Hepatocyte (in vitro differentiated cells): ENCODE data around the gene ARMC8. TPM values are rescaled to one million over a fixed set of nuclear protein-coding genes. Genes with fewer than 3 reads are reported as not detected.

Experiments
- DNase-seq: peaks from one replicate; pipeline ENCODE4 v3.0.0-alpha.2; 2016; ENCODE audit warnings: low spot score
- H2AFZ ChIP-seq: fragments of 200-600 bp; sonication (generic); 2 replicates; pipeline ENCODE4 v1.6.0; 2016; ENCODE audit warnings: antibody characterized with exemption, mild to moderate bottlenecking
- H3K27ac ChIP-seq: fragments of 200-600 bp; sonication (generic); 2 replicates; pipeline ENCODE4 v1.5.1; 2016; ENCODE audit warnings: mild to moderate bottlenecking
- H3K27me3 ChIP-seq: fragments of 200-600 bp; sonication (generic); 2 replicates; pipeline ENCODE4 v1.6.1; 2016
- H3K36me3 ChIP-seq: fragments of 200-600 bp; sonication (generic); replicated peaks from 2 replicates; pipeline ENCODE4 v1.5.1; 2016; ENCODE audit warnings: low read depth; ENCODE audit not compliant: insufficient read depth
- H3K4me1 ChIP-seq: fragments of 200-600 bp; sonication (generic); 2 replicates; pipeline ENCODE4 v1.5.1; 2016; ENCODE audit warnings: mild to moderate bottlenecking, moderate library complexity; ENCODE audit not compliant: insufficient read depth
- H3K4me2 ChIP-seq: fragments of 200-600 bp; sonication (generic); 2 replicates; pipeline ENCODE4 v1.6.0; 2016
- H3K4me3 ChIP-seq: fragments of 200-600 bp; sonication (generic); 2 replicates; pipeline ENCODE4 v1.5.1; 2016; ENCODE audit warnings: mild to moderate bottlenecking
- H3K79me2 ChIP-seq: fragments of 200-600 bp; sonication (generic); 2 replicates; pipeline ENCODE4 v1.6.0; 2017; ENCODE audit warnings: mild to moderate bottlenecking
- H3K9me2 ChIP-seq: fragments of 200-600 bp; sonication (generic); replicated peaks from 2 replicates; pipeline ENCODE4 v1.6.0; 2017; ENCODE audit warnings: mild to moderate bottlenecking; ENCODE audit not compliant: insufficient read depth
- H3K9me3 ChIP-seq: fragments of 200-600 bp; sonication (generic); 2 replicates; pipeline ENCODE4 v1.5.1; 2016; ENCODE audit warnings: low read depth, mild to moderate bottlenecking
- H4K20me1 ChIP-seq: fragments of 200-600 bp; sonication (generic); 2 replicates; pipeline ENCODE4 v1.6.0; 2016; ENCODE audit warnings: mild to moderate bottlenecking; ENCODE audit not compliant: insufficient read depth, poor library complexity, severe bottlenecking
- EZH2 ChIP-seq: fragments of 200-600 bp; sonication (generic); IDR thresholded peaks from 2 replicates; pipeline ENCODE4 v1.6.1; 2016; ENCODE audit warnings: antibody characterized with exemption, mild to moderate bottlenecking, borderline replicate concordance
- EZH2phosphoT487 ChIP-seq: fragments of 200-600 bp; sonication (generic); IDR thresholded peaks from one replicate; pipeline ENCODE4 v1.6.1; 2018; ENCODE audit warnings: antibody characterized with exemption, mild to moderate bottlenecking, low read depth, moderate library complexity; ENCODE audit not compliant: unreplicated experiment, severe bottlenecking
- WGBS: methylation state at CpG from one replicate; pipeline ENCODE4 v1.1.6; 2016; ENCODE audit warnings: low lambda C conversion rate; ENCODE audit errors: missing lambda C conversion rate; 5-methylcytosine and 5-hydroxymethylcytosine counted together
- polyA plus RNA-seq: library from polyadenylated mRNA; unstranded; fragments of >200 nt; fragmentation: Nextera tagmentation; extraction: Ambion mirVana; gene quantifications from 2 replicates; pipeline ENCODE4 v1.2.1, GENCODE V29; 2016
- total RNA-seq: library from RNA; depleted of rRNA; stranded (reverse); fragments of >200 nt; gene quantifications from 2 replicates; pipeline ENCODE4 v1.2.3, GENCODE V29; 2014
- TF ChIP-seq, protein P1 (sequence below): fragments of 200-600 bp; sonication (generic); IDR thresholded peaks from 2 replicates; pipeline ENCODE4 v1.5.1; 2016; ENCODE audit warnings: antibody characterized with exemption, mild to moderate bottlenecking; ENCODE audit not compliant: poor library complexity

ARMC8 gene
- total and polyA plus RNA-seq, 2 experiments from 2014 or later, result 46.4 to 52.4 TPM

DNA sequence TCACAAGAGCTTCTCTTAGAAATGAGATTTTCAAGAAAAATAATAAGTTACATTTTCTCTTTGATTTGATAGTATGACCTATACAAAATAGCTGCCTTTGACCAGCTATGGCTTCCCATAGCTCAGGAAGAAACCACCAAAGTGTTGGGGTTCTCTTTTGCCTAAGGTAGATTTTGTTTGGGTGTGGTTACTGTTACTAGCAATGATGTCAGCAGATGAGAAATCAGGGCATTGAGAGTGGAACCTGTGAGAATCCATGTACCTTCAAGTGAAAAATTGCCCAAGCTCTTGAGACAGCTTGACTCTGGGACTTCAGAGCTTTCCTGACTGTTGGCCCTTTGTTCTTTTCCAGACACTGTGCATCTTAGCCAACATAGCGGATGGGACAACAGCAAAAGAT lies 97.0 kb downstream of the ARMC8 start:
- H3K79me2 ChIP-seq, result no peaks in the 10 kb centered on the region
- 92% methylated on average over 1 of the region's 1 CpG for WGBS
- H3K9me2 ChIP-seq, result no peaks in the 10 kb centered on the region
- H3K4me3 ChIP-seq, result no peak overlapping the region
- no peak overlapping the region for H3K27ac ChIP-seq
- DNase-seq, result no peak
- H3K27me3 ChIP-seq, result no peaks in the 10 kb centered on the region
- H4K20me1 ChIP-seq, result no peaks in the 10 kb centered on the region
- no peak for TF ChIP-seq EZH2
- TF ChIP-seq, protein P1, sequence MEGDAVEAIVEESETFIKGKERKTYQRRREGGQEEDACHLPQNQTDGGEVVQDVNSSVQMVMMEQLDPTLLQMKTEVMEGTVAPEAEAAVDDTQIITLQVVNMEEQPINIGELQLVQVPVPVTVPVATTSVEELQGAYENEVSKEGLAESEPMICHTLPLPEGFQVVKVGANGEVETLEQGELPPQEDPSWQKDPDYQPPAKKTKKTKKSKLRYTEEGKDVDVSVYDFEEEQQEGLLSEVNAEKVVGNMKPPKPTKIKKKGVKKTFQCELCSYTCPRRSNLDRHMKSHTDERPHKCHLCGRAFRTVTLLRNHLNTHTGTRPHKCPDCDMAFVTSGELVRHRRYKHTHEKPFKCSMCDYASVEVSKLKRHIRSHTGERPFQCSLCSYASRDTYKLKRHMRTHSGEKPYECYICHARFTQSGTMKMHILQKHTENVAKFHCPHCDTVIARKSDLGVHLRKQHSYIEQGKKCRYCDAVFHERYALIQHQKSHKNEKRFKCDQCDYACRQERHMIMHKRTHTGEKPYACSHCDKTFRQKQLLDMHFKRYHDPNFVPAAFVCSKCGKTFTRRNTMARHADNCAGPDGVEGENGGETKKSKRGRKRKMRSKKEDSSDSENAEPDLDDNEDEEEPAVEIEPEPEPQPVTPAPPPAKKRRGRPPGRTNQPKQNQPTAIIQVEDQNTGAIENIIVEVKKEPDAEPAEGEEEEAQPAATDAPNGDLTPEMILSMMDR, result no peak
- no peaks in the 10 kb centered on the region for H3K9me3 ChIP-seq
- H2AFZ ChIP-seq, result no peak overlapping the region
- H3K36me3 ChIP-seq, result no peaks in the 10 kb centered on the region
- H3K4me2 ChIP-seq, result no peak overlapping the region
- H3K4me1 ChIP-seq, result no peaks in the 10 kb centered on the region

DNA sequence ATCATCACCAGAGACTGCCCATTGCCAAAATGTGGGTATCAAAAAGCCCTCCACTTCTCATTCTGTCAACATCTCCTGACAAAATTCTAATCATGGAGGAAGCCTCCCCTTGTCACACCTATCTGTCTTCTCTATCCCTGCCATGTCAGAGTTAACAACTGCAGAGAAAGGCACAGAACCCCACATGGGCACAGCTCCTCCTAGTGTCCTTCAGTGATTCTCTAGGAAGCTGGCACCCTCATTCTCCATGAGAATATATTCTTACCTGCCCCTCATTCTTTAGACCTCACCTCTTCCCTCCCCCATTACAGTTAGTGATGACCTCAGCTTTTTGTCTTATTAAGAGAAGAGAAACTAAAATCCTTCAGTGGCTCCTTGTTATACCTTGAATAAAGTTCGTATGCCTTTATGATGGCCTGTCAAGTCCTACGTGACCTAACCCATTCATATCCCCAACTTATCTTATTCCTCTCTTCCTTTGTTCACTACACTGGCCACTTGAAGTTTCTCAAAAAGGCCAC lies 97.9 kb downstream of the ARMC8 start:
- 98% methylated on average over 2 of the region's 2 CpGs for WGBS
- Histone ChIP-seq H3K36me3 (no peaks in the 10 kb centered on the region), H3K9me3 (no peaks in the 10 kb centered on the region), H4K20me1 (no peaks in the 10 kb centered on the region), H3K4me3 (no peak overlapping the region), H3K79me2 (no peaks in the 10 kb centered on the region), H3K4me1 (no peaks in the 10 kb centered on the region), H3K27me3 (no peaks in the 10 kb centered on the region), H2AFZ (no peak overlapping the region), H3K27ac (no peak overlapping the region), H3K4me2 (no peak overlapping the region), H3K9me2 (no peaks in the 10 kb centered on the region)
- DNase-seq, result no peak
- TF ChIP-seq, protein P1, result no peak
- no peak for TF ChIP-seq EZH2phosphoT487
- TF ChIP-seq EZH2, result no peak

DNA sequence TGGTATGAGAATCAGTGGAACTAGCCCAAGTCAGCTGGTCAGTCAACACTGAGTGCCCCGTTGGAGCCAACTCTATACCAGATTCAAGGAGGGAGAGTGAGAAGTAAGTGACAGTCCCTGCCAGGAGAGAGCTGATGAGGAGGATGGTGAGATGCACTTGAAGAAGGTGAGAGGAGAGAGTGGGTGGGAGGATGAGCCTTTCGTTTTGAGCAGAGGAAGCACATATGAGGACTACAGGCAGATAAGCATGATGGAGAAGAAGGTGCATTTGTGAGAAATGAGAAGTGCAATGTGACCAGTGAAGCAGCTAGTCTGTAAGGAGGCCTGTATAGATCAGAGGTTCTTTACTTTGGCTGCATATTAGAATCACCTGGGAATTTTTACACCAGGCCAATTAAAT lies 102.2 kb downstream of the ARMC8 start:
- Histone ChIP-seq H3K79me2 (no peaks in the 10 kb centered on the region), H3K36me3 (no peaks in the 10 kb centered on the region), H3K4me2 (no peak overlapping the region), H3K27ac (no peak overlapping the region), H3K9me3 (no peaks in the 10 kb centered on the region), H3K4me3 (no peak overlapping the region), H4K20me1 (no peaks in the 10 kb centered on the region), H3K9me2 (no peaks in the 10 kb centered on the region), H2AFZ (no peak overlapping the region), H3K27me3 (no peaks in the 10 kb centered on the region), H3K4me1 (no peaks in the 10 kb centered on the region)
- WGBS, result 94% methylated on average over 2 of the region's 2 CpGs
- no peak for TF ChIP-seq EZH2phosphoT487
- TF ChIP-seq, protein P1, result no peak
- no peak for TF ChIP-seq EZH2
- DNase-seq, result no peak

DNA sequence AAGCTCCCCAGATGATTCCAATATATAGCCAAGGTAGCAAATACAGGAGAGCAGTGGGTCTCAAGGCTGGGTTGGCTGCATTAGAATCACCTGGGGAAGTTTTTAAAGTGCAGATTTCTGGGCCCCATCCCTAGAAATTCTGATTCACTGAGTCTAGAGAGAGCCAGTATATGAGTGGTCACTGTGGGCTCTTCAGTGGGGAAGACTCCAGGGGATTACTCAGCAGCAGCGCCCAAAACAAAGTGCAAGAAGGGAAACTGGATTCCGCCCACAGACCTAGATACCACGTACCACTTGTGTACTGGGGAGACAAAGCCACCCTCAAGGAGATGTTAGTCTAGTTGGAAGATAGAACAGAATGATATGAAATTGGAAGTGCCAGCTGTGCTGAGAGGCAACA lies 102.6 kb downstream of the ARMC8 start:
- no peak for DNase-seq
- H3K36me3 ChIP-seq, result no peaks in the 10 kb centered on the region
- WGBS, result 98% methylated on average over 3 of the region's 3 CpGs

More for the DNA sequence above, 102.6 kb downstream of the ARMC8 start:
- Histone ChIP-seq H3K9me2 (no peaks in the 10 kb centered on the region), H3K4me3 (no peak overlapping the region), H3K27ac (no peak overlapping the region), H4K20me1 (no peaks in the 10 kb centered on the region), H2AFZ (no peak overlapping the region), H3K9me3 (no peaks in the 10 kb centered on the region), H3K4me1 (no peaks in the 10 kb centered on the region), H3K4me2 (no peak overlapping the region), H3K27me3 (no peaks in the 10 kb centered on the region), H3K79me2 (no peaks in the 10 kb centered on the region)
- TF ChIP-seq, protein P1, result no peak
- TF ChIP-seq EZH2 (no peak), EZH2phosphoT487 (no peak)
